Measurements from ENCODE around the gene AFAP1L2.
"Not testable (repeated sequence)": the region's sequence is repeated elsewhere in the genome, so short reads cannot be mapped to it uniquely, and the experiment has no call there.

AFAP1L2 gene

DNA sequence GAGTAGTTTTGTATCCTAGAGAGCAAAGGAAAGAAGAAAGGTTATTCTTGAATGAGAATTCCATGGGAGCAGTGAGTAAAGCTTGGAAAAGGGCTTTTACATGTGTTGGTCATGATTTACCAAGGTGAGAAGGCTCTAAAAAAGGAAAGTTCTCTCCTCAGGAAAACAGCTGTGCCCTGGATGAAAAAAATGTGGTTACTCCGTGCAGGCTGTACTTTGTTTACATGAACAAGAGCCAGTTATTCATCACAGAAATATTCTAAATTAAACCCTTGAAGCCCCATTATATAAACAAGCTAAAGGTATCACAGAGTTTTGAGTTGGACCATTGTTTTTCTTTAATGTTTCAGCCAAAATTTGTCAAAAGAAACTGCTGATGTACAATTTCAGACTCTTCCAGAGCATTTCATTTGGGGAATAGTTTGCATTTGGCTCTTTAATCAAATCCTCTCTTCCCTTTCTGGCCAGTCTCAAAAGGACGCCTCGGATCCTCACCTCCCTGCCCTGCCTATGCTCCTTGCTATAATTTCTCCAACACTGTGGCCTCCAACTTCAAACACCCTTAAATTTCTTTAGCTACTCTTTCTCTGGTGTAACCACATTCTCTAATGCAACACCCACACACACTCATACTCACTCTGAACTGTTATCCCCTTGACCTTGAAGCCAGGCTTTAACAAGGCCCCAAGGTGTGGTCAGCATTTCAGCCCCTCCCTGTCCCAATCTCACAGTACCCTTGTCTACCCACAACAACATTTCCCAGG, 47.4 kb downstream of the AFAP1L2 start:
- no peak for DNase-seq

- DNase-seq, result no peak
These were observed 48.2 kb downstream of the AFAP1L2 start for GRCh38 chr10:114356126-114356525.

GRCh38 chr10:114353383-114353782, 50.9 kb downstream of the AFAP1L2 start:
- no peak for DNase-seq

GRCh38 chr10:114352653-114353298, 51.5 kb downstream of the AFAP1L2 start:
- no peak for DNase-seq

DNA sequence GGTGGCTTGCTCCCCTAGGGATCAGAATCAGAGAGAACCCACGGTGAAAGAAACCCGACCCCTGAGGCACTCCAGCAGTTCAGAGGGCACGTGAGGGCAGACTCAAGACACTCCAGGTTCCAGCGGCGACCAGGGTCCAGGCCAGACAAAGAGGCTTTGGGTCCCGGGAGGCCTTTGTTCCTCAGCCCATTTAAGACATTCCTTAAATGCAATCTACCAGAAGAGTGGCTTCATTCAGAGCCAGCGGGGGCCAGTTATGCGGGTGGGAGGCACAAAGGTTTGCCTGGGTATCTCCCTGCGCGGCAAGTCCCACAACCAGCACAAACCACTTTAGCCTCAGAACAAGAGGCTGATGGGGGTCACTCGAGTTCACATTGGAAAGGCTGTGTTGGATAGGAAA, 53.6 kb downstream of the AFAP1L2 start:
- no peak for DNase-seq

DNA sequence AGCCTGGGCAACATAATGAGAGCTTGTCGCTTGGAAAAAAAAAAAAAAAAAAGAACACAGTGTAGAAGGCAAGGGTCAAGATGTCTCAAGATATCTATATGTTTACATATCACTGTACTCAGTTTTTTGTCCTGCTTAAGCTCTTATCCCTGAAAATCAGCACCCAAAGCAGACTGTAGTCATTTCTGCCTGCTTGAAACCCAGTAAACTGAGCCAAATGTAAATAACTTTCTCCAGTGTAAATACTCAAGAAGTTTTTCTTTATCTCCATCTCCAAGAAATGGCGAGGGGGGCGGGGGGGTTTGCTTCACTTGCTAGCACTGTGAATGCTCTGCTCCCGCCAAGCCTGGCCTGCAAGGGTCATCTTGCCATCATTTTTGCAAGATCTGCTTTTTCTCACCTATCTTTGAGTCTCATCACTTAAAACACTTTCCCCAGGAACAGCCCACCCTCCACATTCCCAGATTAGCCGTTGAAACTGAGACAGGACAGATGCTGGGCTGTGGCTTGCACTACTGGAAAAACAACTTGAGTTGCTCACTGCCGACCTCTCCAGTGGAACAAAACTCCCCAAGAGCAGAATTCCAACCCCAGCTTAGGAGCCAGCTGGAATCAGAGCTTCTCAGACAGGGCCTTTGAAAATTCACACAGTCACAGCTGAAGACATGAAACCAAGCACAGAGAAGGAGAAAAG, 54.6 kb downstream of the AFAP1L2 start:
- DNase-seq, result no peak

- DNase-seq, result not testable (repeated sequence)
These were observed 55.2 kb downstream of the AFAP1L2 start for GRCh38 chr10:114349071-114349470.

DNA sequence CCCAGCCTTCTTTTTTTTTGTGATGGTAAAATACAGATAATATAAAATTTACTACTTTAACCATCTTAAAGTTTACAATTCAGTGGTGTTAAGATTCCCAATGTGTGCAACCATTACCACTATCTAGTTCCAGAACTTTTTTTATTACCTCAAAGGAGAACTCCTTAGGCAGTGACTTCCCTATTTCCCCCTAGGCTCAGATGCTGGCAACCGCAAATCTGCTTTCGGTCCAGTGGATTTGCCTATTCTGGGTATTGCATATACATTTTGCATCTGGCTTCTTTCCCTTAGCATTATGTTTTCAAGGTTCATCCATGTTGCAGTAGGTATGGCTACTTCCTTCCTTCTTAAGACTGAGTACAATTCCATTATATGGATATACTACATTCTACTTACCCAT, 56.5 kb downstream of the AFAP1L2 start:
- DNase-seq, result no peak

DNA sequence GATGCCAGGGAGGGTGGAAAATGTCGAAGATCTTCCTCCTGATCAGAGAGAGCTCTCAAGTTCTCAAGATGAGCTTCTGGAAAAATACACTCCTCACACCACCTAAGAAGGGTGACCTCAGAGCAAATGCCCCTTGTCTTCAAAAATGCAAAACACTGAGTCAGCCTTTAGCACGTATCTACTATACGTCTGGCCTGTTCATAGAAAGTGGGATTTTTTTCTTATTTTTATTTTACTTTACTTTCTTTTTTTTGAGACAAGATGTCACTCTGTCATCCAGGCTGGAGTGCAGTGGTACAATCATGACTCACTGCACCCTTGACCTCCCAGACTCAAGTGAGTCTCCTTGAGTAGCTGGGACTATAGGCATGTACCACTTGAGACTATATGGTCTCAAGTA, 57.1 kb downstream of the AFAP1L2 start:
- DNase-seq, result no peak

- no peak for DNase-seq
These were observed 57.9 kb downstream of the AFAP1L2 start for GRCh38 chr10:114346176-114347031.

- no peak for DNase-seq
These were observed 58.6 kb downstream of the AFAP1L2 start for GRCh38 chr10:114345701-114346100.

GRCh38 chr10:114343623-114344505, 60.4 kb downstream of the AFAP1L2 start:
- no peak for DNase-seq

DNA sequence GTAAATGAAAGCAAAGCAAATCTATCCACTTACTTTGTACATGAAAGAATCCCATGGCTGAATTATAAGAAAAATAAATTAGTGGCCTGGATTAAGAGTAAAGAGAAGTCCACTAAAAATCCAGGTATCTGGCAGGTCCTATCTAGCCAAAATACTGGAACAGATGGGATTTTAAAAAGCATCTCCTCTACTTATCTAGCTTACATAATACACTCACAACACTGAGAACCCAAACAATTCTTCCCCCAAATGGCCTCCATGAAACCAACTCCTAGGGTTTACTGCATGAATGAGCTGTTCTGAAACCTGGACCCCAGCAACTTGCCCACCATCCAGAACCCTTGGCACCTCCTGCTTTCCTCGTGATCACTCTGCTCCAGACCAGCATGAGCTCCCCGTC, 61.3 kb downstream of the AFAP1L2 start:
- no peak for DNase-seq

GRCh38 chr10:114340816-114341215, 63.5 kb downstream of the AFAP1L2 start:
- DNase-seq, result no peak

GRCh38 chr10:114337510-114338462, 66.5 kb downstream of the AFAP1L2 start:
- DNase-seq, result no peak

DNA sequence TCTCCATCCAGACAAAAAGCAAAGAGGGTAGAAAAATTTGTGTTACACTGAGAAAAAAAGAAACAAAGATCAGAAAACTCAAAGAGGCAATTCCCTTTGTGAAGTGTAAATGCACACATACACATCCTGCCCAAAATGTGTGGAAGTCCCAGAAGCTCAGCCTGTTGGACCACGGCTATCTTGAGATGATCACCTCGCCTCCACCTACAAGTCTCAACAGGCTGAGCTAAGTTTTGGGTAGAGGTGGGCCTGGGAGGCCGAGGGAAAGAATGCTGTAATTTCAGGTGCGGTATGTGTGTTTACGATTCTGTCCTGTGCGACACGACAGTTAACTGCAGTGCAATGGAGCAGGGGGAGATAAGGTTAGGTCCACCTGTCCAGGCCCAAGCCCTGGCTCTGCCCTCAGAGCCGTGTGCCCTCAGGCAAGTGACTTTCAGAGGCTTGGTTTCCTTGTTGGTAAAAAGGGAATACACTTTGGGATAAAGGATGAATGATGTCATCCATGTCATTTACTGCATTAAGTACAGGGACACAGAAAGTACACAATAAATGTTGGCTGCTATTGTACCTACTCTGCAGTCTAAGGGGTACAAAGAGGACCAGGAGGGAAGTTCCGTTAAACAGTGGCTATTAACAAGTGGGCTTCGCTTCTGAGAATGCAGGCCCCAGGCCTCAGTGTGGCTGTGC, 67.3 kb downstream of the AFAP1L2 start:
- no peak for DNase-seq

DNA sequence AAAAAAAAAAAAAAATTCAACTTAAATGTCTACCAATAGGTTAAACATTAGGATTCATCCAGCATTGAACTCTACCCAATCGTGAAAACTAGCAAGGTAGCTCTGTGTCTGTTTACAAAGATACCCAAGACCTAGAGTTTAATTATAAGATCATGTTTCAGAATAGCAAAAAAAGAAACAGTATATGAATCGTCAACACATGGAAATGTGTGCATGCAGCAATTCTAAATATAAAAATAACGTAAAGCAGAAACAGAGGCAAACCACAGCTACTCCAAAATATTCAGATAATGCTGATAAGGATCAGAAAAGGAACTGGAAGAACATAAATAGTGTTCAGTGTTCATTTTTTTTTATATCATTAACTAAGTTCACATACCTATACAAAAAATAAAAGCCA, 68.7 kb downstream of the AFAP1L2 start:
- DNase-seq, result no peak

DNA sequence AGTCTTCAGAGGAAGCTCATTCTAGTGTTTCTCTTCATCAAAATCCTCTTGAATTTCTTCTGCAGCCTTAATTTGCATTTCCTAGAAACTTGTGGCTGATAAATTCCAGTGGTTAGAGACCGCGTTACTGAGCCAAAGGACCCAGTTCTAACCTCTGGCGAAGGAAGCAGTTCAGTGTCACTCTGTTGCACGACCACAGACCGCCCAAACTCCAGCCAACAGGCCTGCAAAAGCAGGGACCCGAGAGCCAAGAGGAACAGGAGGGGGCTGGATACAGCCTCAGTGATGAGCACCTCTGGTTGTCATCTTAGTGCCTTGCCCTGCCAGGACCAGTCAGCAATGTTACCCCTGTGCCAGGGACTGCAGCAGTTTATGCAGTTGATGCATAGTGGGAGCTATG, 70.0 kb downstream of the AFAP1L2 start:
- DNase-seq, result no peak

DNA sequence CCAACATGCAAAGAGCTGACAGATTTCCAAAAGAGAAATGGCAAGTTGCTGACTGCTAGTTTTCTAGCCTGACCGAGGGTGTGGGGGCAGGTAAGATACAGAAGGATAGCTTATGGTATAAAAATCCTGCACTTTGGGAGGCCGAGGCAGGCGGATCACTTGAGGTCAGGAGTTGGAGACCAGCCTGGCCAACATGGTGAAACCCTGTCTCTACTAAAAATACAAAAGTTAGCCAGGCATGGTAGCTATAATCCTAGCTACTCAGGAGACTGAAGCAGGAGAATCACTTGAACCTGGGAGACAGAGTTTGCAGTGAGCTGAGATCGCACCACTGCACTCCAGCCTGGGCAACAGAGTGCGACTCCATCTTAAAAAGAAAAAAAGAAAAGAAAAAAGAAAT, 70.9 kb downstream of the AFAP1L2 start:
- DNase-seq, result not testable (repeated sequence)
